ENCODE results near the gene SCTR. TPM values are rescaled to one million over a fixed set of nuclear protein-coding genes. Genes with fewer than 3 reads are reported as not detected.

The SCTR gene
- total RNA-seq, 2 donors from 2014 or later: not detected

DNA sequence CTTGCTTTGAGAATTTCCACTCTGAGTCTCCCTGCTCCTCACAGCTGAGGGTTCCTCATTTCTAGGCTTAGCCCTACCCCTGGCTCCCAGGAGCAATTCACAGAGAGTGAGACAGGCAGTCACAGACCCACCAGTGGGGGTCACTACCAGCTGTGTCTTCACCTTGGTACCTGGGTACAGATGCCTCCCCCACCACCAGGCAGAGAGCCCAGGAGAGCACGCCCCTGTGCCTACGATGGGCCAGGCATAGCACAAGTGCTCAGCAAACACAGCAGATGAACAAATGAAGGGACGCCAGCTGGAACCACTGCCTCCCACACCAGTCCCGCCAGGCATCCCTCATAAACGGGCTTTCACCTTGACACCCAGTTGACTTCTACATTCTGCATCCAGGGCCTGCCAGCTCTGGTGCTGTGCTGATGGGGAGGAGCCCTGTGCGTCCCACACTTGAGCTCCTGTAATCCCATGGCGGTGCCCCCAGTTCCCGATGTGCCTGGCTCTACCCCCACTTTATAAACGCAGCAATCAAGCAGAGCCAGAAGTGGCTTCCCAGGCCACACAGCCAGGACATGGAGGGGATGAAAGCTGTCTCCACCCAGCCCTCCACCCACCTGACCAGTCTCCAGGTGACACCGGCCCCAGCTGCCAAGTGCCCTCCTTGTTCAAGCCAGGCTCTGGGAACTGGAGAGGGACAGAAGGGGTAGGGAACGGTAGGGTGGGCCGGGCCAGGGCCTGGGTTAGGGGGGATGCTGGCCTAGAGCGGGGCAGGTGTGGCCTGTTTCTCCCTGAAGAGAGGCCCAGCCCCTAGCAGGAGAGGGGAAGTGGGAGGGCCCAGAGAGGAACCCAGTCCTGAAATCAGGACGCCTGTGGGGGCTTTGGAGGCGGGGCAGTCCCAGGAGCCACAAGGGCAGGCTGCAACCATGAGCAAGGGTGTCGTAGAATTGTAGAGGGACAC is 42.5 kb downstream of the SCTR start:
- ATAC-seq (no peak), DNase-seq (no peak)
- no peak overlapping the region for H3K27ac Mint-ChIP-seq
- H3K36me3 Mint-ChIP-seq (ENCODE audit: low read depth): no peaks in the 10 kb centered on the region
- H3K4me1 Mint-ChIP-seq: no peaks in the 10 kb centered on the region
- peaks cover 83% of the 10 kb centered on the region for H3K27me3 Mint-ChIP-seq
- no peak overlapping the region for H3K4me3 Mint-ChIP-seq
- no peaks in the 10 kb centered on the region for H3K9me3 ChIP-seq (ENCODE audit: control insufficient read depth, low read length, poor library complexity, severe bottlenecking)

GRCh38 chr2:119480718-119481142 is 43.6 kb downstream of the SCTR start:
- ATAC-seq (no peak), DNase-seq (no peak)
- Mint-ChIP-seq H3K27ac (no peak overlapping the region), H3K27me3 (peaks cover 78% of the 10 kb centered on the region), H3K4me1 (peaks cover 2% of the 10 kb centered on the region), H3K36me3 (ENCODE audit: low read depth) (no peaks in the 10 kb centered on the region), H3K4me3 (no peak overlapping the region)
- no peaks in the 10 kb centered on the region for H3K9me3 ChIP-seq (ENCODE audit: control insufficient read depth, low read length, poor library complexity, severe bottlenecking)

- Mint-ChIP-seq H3K4me3 (no peak overlapping the region), H3K4me1 (peaks cover 2% of the 10 kb centered on the region), H3K27ac (no peak overlapping the region), H3K27me3 (peaks cover 73% of the 10 kb centered on the region), H3K36me3 (ENCODE audit: low read depth) (no peaks in the 10 kb centered on the region)
- no peaks in the 10 kb centered on the region for H3K9me3 ChIP-seq (ENCODE audit: control insufficient read depth, low read length, poor library complexity, severe bottlenecking)
- DNase-seq (no peak), ATAC-seq (no peak)
These were observed 44.1 kb downstream of the SCTR start for GRCh38 chr2:119480184-119480583.

GRCh38 chr2:119478978-119479295 is 45.3 kb downstream of the SCTR start:
- H3K9me3 ChIP-seq (ENCODE audit: control insufficient read depth, low read length, poor library complexity, severe bottlenecking): no peaks in the 10 kb centered on the region
- Mint-ChIP-seq H3K4me3 (no peak overlapping the region), H3K27me3 (peaks cover 63% of the 10 kb centered on the region), H3K4me1 (peaks cover 2% of the 10 kb centered on the region), H3K36me3 (ENCODE audit: low read depth) (no peaks in the 10 kb centered on the region), H3K27ac (no peak overlapping the region)
- DNase-seq (no peak), ATAC-seq (no peak)

DNA sequence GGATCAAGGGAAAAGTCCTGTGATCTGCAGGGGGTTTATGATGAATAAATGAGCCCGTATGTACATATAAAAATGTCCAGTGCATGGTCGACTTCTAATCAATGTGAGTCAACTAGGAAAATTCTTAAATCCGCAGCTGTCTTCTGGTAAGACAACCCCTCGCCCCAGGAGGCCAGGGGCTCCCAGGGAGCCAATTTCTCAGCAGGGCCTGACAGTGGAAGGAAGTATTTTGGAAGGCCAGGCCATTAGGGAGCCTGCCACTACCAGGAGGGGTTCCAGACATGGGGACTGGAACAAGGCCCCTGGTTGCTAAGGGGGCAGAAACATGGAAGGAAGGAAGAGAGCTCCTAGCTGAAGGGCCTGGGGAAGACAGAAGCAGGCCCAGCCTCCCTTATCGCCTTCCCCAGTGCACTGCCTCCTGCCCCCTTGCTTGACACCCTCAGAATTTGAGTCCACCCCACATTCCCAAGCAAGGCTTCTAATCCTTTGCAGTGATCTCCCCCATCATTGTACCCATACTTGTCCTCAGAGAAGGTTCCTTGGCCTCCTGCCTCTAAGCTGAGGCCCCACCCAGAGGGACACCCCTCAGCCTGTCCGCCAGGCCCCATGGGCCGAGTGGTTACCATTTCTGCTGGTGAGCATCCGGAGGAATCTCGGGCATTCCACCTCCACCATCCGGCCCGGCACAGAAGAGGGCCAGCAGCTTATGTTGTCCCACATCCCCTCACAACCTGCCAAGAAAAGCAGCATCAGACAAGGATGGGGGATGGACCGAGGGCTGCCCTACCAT is 45.9 kb downstream of the SCTR start:
- no peak for ATAC-seq
- Mint-ChIP-seq H3K36me3 (ENCODE audit: low read depth) (no peaks in the 10 kb centered on the region), H3K4me1 (peaks cover 2% of the 10 kb centered on the region), H3K27ac (no peak overlapping the region), H3K27me3 (peaks cover 63% of the 10 kb centered on the region), H3K4me3 (no peak overlapping the region)
- H3K9me3 ChIP-seq (ENCODE audit: control insufficient read depth, low read length, poor library complexity, severe bottlenecking): no peaks in the 10 kb centered on the region
- no peak for DNase-seq

DNA sequence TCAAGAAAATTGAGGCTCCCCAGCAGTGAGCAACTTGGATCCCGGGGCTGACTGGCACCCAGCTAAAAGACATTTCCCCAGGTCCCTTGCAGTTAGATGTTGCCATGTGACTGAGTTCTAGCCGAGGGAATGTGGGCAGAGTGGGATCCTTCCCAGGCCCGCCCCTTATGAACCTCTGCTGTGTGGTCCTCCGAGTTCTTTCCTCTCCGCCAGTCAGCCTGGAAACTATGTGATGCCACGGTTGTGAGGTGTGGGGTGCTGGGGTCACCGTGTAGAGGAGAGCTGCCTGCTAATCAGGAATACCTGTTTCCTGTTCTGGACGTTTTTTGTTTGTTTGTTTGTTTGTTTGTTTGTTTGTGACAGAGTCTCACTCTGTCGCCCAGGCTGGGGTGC is 47.2 kb downstream of the SCTR start:
- ATAC-seq (no peak), DNase-seq (no peak)
- Mint-ChIP-seq H3K27ac (no peak overlapping the region), H3K36me3 (ENCODE audit: low read depth) (no peaks in the 10 kb centered on the region), H3K27me3 (peaks cover 61% of the 10 kb centered on the region), H3K4me1 (peaks cover 3% of the 10 kb centered on the region), H3K4me3 (no peak overlapping the region)
- no peaks in the 10 kb centered on the region for H3K9me3 ChIP-seq (ENCODE audit: control insufficient read depth, low read length, poor library complexity, severe bottlenecking)

- no peaks in the 10 kb centered on the region for H3K9me3 ChIP-seq (ENCODE audit: control insufficient read depth, low read length, poor library complexity, severe bottlenecking)
- Mint-ChIP-seq H3K4me3 (no peak overlapping the region), H3K27ac (no peak overlapping the region), H3K4me1 (peaks cover 4% of the 10 kb centered on the region), H3K36me3 (ENCODE audit: low read depth) (no peaks in the 10 kb centered on the region), H3K27me3 (peaks cover 63% of the 10 kb centered on the region)
- peak; percentile 59 for ATAC-seq
- peak in 2 of 3 donors; percentile 15 to 20 for DNase-seq
These were observed 47.8 kb downstream of the SCTR start for GRCh38 chr2:119476301-119477112.

DNA sequence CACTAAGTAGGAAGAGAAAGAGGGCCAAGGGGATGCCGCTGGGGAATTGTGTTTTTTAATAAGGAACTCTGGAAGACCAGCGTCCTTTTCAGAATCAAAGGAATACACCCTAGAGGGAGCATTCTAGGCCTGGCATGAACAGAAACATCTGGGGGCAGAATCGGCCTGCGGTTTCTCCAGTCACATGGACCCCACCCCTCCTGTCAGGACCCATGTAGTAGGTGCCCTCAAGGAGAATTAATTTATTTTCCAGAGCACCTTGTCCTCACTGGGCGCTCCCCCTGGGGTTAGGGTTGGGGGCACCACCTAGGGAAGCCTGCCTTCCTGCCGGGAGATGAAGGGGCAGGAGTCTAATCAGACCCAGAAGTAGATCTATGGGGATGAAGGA is 48.4 kb downstream of the SCTR start:
- no peak overlapping the region for H3K4me3 Mint-ChIP-seq
- peaks cover 63% of the 10 kb centered on the region for H3K27me3 Mint-ChIP-seq
- H3K4me1 Mint-ChIP-seq: peaks cover 4% of the 10 kb centered on the region
- DNase-seq: no peak
- no peaks in the 10 kb centered on the region for H3K9me3 ChIP-seq (ENCODE audit: control insufficient read depth, low read length, poor library complexity, severe bottlenecking)
- H3K36me3 Mint-ChIP-seq (ENCODE audit: low read depth): no peaks in the 10 kb centered on the region
- no peak for ATAC-seq
- no peak overlapping the region for H3K27ac Mint-ChIP-seq

DNA sequence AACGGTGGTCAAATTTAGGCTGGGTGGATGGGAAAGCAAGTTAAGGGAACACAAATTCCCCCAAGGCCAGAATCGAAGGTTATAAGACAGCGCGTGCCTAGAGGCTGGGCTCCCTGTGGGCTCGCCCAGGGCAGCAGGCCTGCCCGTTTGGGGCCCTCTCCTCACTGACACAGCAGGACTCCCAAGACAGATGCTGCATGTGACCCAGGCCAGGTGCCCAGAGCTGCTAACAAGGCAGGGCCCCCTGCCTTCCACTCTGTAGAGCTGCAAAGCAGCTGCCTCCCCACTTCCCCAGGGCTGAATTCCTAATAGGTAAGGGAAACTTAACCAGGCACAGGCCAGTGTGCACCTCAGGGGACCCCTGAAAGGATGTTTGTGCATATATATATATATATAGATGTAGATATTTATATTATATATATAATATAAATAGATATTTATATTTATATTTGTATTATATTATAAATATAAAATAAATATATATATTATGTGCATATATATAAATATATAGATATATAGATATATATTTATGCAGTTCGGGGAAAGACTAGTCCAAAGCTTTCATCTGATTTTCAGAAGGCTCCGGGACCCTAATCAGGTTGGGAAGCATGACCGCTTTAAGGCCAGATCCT is 48.9 kb downstream of the SCTR start:
- H3K9me3 ChIP-seq (ENCODE audit: control insufficient read depth, low read length, poor library complexity, severe bottlenecking): no peaks in the 10 kb centered on the region
- DNase-seq (no peak), ATAC-seq (no peak)
- Mint-ChIP-seq H3K27ac (no peak overlapping the region), H3K27me3 (peaks cover 58% of the 10 kb centered on the region), H3K4me3 (no peak overlapping the region), H3K36me3 (ENCODE audit: low read depth) (no peaks in the 10 kb centered on the region), H3K4me1 (peaks cover 4% of the 10 kb centered on the region)

DNA sequence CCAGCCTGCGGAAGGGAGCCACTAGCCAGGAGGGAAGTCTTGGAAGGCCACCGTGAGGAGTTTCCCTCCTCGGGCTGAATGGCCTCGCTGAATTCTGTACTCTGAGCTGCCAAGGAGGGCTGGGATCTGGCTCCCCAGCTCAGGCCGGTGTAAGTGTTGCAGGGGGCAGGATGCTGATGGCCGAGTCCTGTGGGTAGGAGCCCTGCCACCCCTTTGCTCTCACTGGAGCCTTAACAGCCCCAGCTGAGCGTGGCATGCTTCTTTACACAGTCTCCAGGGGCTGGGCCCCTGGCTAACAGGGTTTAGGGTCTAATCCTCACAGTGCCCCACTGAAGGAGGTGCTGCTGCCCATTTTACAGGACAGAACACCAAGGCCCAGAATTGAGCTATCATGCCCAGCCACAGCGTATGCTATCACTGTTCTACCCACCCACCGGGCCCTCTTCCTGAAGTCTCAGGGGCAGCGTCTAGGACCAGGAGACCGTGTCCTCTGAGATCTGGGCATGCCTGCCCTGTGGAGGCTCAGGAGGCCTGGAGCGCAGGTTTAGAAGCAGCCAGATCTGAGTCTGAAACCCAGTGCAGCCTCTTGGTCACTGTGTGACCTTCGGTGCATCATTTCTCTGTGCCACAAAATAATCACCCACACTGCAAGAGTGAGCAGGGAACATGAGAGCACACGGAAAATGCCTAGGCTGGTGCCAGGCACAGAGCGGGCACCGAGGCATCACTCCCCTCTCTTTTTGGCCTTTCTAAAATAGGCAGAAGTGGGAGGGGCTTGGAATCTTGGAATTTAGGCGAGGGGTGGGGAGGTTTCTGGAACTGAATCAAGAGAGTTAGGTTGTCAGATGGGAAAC is 49.7 kb downstream of the SCTR start:
- H3K4me1 Mint-ChIP-seq: peaks cover 4% of the 10 kb centered on the region
- H3K36me3 Mint-ChIP-seq (ENCODE audit: low read depth): no peaks in the 10 kb centered on the region
- H3K27ac Mint-ChIP-seq: no peak overlapping the region
- no peak for ATAC-seq
- H3K4me3 Mint-ChIP-seq: no peak overlapping the region
- H3K27me3 Mint-ChIP-seq: peaks cover 50% of the 10 kb centered on the region
- H3K9me3 ChIP-seq (ENCODE audit: control insufficient read depth, low read length, poor library complexity, severe bottlenecking): no peaks in the 10 kb centered on the region
- DNase-seq: no peak

DNA sequence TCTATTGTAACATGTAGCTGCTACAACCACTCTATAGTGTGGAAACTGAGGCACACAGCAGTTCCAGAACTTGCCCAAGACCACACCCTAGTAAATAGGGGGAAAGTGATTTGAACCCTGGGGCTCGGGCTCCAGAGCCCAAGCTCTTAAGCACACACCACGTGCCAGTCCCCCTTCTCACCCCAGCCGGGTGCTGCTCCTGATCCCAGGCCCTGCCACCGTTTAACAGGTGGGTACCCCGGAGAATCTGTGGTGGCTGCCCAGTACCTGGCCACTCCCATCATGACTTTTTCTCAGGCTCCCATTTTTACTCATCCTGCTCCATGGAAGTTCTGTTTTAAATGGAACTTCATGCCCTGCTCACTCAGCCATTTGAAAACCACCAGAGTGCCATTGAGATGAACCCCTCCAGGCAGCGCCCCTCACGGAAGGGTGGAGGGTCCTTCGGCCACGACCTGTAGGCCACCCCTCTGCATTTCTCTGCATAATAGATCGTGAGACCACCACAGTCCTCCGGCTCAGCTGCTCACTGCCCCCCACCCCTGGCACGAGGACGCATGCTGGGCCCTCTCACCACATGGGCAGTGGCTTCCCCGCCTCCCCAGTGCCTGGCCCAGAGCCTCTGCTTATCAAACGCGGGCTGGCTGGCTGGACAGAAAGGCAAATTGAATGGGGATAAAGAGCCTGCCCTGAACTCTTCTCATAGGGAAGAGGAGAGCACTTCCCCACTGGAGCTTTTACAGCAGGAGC is 50.5 kb downstream of the SCTR start:
- H3K4me1 Mint-ChIP-seq: peaks cover 4% of the 10 kb centered on the region
- peaks cover 44% of the 10 kb centered on the region for H3K27me3 Mint-ChIP-seq
- H3K27ac Mint-ChIP-seq: no peak overlapping the region

More for the DNA sequence above, 50.5 kb downstream of the SCTR start:
- H3K9me3 ChIP-seq (ENCODE audit: control insufficient read depth, low read length, poor library complexity, severe bottlenecking): no peaks in the 10 kb centered on the region
- Mint-ChIP-seq H3K36me3 (ENCODE audit: low read depth) (no peaks in the 10 kb centered on the region), H3K4me3 (no peak overlapping the region)
- DNase-seq (no peak), ATAC-seq (no peak)
